ENCODE measurements around the gene MYH14. TPM values are rescaled to one million over a fixed set of nuclear protein-coding genes. Genes with fewer than 3 reads are reported as not detected.
A peak's percentile ranks its signal among the peaks of the same experiment; 100 is the strongest.

Gene MYH14
- total and polyA plus RNA-seq, 10 of the 15 experiments (the other 5 are each of a cell fraction or from before 2014, with no cell fraction given), result 0.06 to 0.69 (median 0.15) TPM; not detected in 4

GRCh38 chr19:50356691-50357177 lies 153.3 kb downstream of the MYH14 start:
- H3K79me2 ChIP-seq (ENCODE audit: control insufficient read depth, insufficient read depth, low read length), result no peaks in the 10 kb centered on the region
- H3K4me2 ChIP-seq (ENCODE audit: control insufficient read depth, insufficient read depth), result peak overlapping the region; percentile 100
- intact Hi-C loops (cut with micrococcal nuclease; ENCODE audit: unreplicated experiment), result loop anchor here (1.0 to 10.0 kb wide), 6 partner anchors 58 to 538 kb away; no protein-coding TSS in a partner anchor
- H3K27ac ChIP-seq (ENCODE audit: control insufficient read depth, insufficient read depth), result peak overlapping the region; percentile 95; the same call in 1 of the 2 replicates
- peaks cover 39% of the 10 kb centered on the region for H3K4me1 ChIP-seq (ENCODE audit: control insufficient read depth, insufficient read depth, low read length)
- WGBS (ENCODE audit: insufficient coverage, insufficient replicate concordance, low lambda C conversion rate, missing lambda C conversion rate), result 7% methylated on average over 13 of the region's 13 CpGs
- no peak for DNase-seq (ENCODE audit: low read depth, low spot score)
- no peak overlapping the region for H3K4me3 ChIP-seq
- POLR2A ChIA-PET, result interaction anchor here (0.6 to 3.0 kb wide), 18 partner anchors 9 to 120 kb away, joined by 3 to 18 read pairs (median 4); partner anchors contain the start of genes KCNC3, MYBPC2, NAPSA and SPIB
- no peaks in the 10 kb centered on the region for H4K20me1 ChIP-seq (ENCODE audit: control insufficient read depth, insufficient read depth)
- no peaks in the 10 kb centered on the region for H3K36me3 ChIP-seq (ENCODE audit: control insufficient read depth in 2 of 2, insufficient read depth in 2 of 2, low read length in 1 of 2)
- H2AFZ ChIP-seq (ENCODE audit: control insufficient read depth, low read depth, low read length), result no peak overlapping the region; the same call in 1 of the 2 replicates
- SMC1A ChIA-PET (ENCODE audit: uncharacterized antibody, unreplicated experiment), result interaction anchor here (0.9 to 3.8 kb wide), 16 partner anchors 10 to 565 kb away, joined by 3 to 68 read pairs (median 6); partner anchors contain the start of genes KCNC3, NAPSA, NR1H2 and POLD1
- H3K27me3 ChIP-seq (replicated peaks in 1 of 2; ENCODE audit: control insufficient read depth in 2 of 2, insufficient read depth in 2 of 2, low read length in 1 of 2), result no peaks in the 10 kb centered on the region
- no TSS peak for BruUV-seq (replicated peaks)
- FAIRE-seq, result no peak
- RAD21 ChIA-PET (ENCODE audit: unreplicated experiment), result interaction anchor here (0.6 to 3.7 kb wide), 28 partner anchors 10 to 532 kb away, joined by 3 to 72 read pairs (median 4); partner anchors contain the start of genes KCNC3, NAPSA, NR1H2 and POLD1
- no peak for ATAC-seq
- in situ Hi-C loops (cut with MboI), result loop anchor here (5.0 to 10.0 kb wide), 2 partner anchors 431 to 538 kb away; no protein-coding TSS in a partner anchor
- TF ChIP-seq IKZF1 (conservative IDR thresholded peaks at IDR 0.05) (no peak), NFYB (IDR thresholded peaks at IDR 0.05; ENCODE audit: insufficient read depth, low read depth, low read length) (no peak), ZBTB33 (IDR thresholded peaks at IDR 0.05) (no peak), ZNF384 (IDR thresholded peaks at IDR 0.05; ENCODE audit: borderline replicate concordance, low read depth, low read length) (no peak), ATF3 (IDR thresholded peaks at IDR 0.05; ENCODE audit: borderline replicate concordance, extremely low read depth, low read depth, low read length) (no peak), BHLHE40 (IDR thresholded peaks at IDR 0.05; ENCODE audit: borderline replicate concordance in 1 of 2, low read depth in 2 of 2, low read length in 1 of 2) (no peak), JUNB (IDR thresholded peaks at IDR 0.05) (no peak), SKIL (IDR thresholded peaks at IDR 0.05; ENCODE audit: low read depth, poor library complexity, severe bottlenecking) (no peak), LARP7 (IDR thresholded peaks at IDR 0.05) (no peak), CREB1 (IDR thresholded peaks at IDR 0.05; ENCODE audit: low read depth) (no peak), ZNF24 (IDR thresholded peaks at IDR 0.05) (no peak), ATF7 (IDR thresholded peaks at IDR 0.05; ENCODE audit: low read depth) (no peak), STAT1 (conservative IDR thresholded peaks at IDR 0.05) (no peak), YY1 (IDR thresholded peaks at IDR 0.05; ENCODE audit: low read depth, low read length) (no peak), PBX3 (IDR thresholded peaks at IDR 0.05; ENCODE audit: insufficient replicate concordance, low read depth, low read length) (no peak), RUNX3 (IDR thresholded peaks at IDR 0.05; ENCODE audit: low read length) (no peak)
- peaks cover 2% of the 10 kb centered on the region; the same call in 2 of the 3 replicates for H3K9me3 ChIP-seq (replicated peaks; ENCODE audit: control insufficient read depth, insufficient read depth, low read length)
- CTCF ChIA-PET, result interaction anchor here (0.7 to 6.2 kb wide), 30 partner anchors 9 to 565 kb away, joined by 3 to 120 read pairs (median 6); partner anchors contain the start of genes KCNC3, NAPSA, NR1H2 and POLD1
- H3K9ac ChIP-seq (ENCODE audit: control insufficient read depth, insufficient read depth, low read length), result peak overlapping the region; percentile 89; the same call in 1 of the 2 replicates

All from GM12878 (cell line).